GM12874 (cell line): Measurements from ENCODE around the gene ATP2B1.

Source experiments
- CTCF ChIP-seq: IDR thresholded peaks from 2 replicates; pipeline ENCODE4 v1.5.1; 2011; ENCODE audit warnings: low read depth, mild to moderate bottlenecking, control low read depth, low read length, moderate library complexity; ENCODE audit not compliant: insufficient read depth

The ATP2B1 gene

DNA sequence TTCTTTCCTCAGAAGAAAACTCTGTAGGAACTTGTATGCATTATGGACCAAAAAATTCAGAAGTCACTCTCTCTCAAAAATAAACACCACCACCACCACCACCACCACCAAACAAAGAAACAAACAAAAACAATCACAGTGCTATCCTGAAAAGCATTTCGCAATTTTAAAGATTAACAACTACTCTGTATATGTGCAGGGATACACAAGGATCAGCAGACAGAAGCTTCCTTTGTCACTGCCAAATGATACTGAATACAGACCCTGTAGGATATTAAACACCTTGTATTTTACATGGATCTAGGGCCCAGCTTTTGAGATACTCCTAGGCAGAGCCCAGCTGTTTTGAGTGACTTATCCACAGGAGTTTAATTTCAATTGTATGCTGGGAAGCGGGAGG lies 31.7 kb downstream of the ATP2B1 start:
- TF ChIP-seq CTCF = no peak

- TF ChIP-seq CTCF = no peak
Observed at GRCh38 chr12:89674326-89674942, 34.2 kb downstream of the ATP2B1 start.

GRCh38 chr12:89673603-89674002 lies 35.0 kb downstream of the ATP2B1 start:
- no peak for TF ChIP-seq CTCF

GRCh38 chr12:89672589-89672979 lies 36.1 kb downstream of the ATP2B1 start:
- no peak for TF ChIP-seq CTCF

GRCh38 chr12:89671469-89671868 lies 37.2 kb downstream of the ATP2B1 start:
- TF ChIP-seq CTCF = no peak

DNA sequence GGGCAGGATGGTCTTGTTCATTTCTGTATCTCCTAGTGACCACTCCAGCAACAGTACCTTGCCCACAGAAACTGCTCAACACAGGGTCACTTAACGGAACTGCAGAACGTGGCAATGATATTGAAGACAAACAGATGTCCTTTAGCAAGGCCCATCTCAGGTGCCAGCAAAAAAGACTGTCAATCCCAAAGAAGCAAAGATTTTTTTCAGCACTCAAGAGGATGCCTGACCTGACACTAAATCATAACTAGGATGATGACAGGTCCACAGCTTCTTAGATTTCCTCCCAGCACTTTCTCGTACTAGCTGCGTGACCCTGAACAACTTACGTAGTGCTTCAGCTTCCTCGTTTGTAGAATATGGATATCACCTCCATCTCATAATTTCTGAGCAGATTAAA lies 39.4 kb downstream of the ATP2B1 start:
- no peak for TF ChIP-seq CTCF

DNA sequence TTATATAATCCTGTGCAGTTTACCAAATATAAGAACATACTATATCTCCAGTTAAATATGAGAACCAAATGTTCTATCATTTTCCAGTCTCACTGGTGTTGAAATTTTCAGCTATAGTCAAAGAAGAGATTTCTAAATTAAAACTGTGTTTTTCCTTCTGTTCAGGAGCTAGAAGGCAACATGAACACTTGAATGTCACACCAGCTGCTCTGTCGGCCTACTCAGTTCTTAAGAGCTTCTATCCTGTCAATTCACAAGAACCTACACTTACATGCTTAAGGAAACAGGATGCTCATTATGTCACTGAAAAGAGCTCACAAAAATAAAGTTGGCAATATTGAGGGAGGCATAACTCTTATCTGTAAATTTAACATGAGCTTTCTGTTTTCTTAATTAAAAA lies 43.1 kb downstream of the ATP2B1 start:
- no peak for TF ChIP-seq CTCF
